IMR-90 (cell line): ENCODE results near the gene DEFB125. TPM values are rescaled to one million over a fixed set of nuclear protein-coding genes. Genes with fewer than 3 reads are reported as not detected.

Experiments
- ATAC-seq: fragments of 200-7000 bp; cut with Tn5 transposase; 2 replicates; pipeline ENCODE4 v1.9.1; 2020; ENCODE audit warnings: low read depth, mild to moderate bottlenecking, moderate library complexity
- BruUV-seq: library from RNA; stranded (reverse); fragments of 400-500 nt; replicated peaks from 2 replicates; lab custom pipeline; 2021; lab: Mats Ljungman, UMichigan
- CTCF ChIA-PET: fragments of 300-600 bp; formaldehyde crosslinking; extraction: SDS; loops from one replicate; lab custom pipeline; 2021; ENCODE audit warnings: antibody characterized with exemption; lab: Yijun Ruan, JAX
- POLR2A ChIA-PET: fragments of 300-600 bp; sonication (Branson Sonifier 250); formaldehyde crosslinking; loops from one replicate; lab custom pipeline; 2022; ENCODE audit warnings: antibody characterized with exemption; ENCODE audit not compliant: unreplicated experiment; lab: Charles Lee
- DNase-seq: peaks from one replicate; pipeline ENCODE4 v3.0.0; 2013
- H2AFZ ChIP-seq: replicated peaks from 2 replicates; pipeline ENCODE3; 2013; ENCODE audit warnings: low read length, mild to moderate bottlenecking; ENCODE audit not compliant: poor library complexity
- H2AK5ac ChIP-seq: 2 replicates; pipeline ENCODE4 v1.6.1; 2013; ENCODE audit warnings: low read depth, low read length, inconsistent platforms
- H2AK9ac ChIP-seq: replicated peaks from 2 replicates; pipeline ENCODE3; 2013; ENCODE audit warnings: mild to moderate bottlenecking, low read depth, low read length, moderate library complexity; ENCODE audit not compliant: poor library complexity
- H2BK120ac ChIP-seq: 2 replicates; pipeline ENCODE4 v1.6.1; 2013; ENCODE audit warnings: low read depth, low read length, inconsistent platforms
- H2BK15ac ChIP-seq: 3 replicates; pipeline ENCODE4 v1.6.1; 2013; ENCODE audit warnings: low read depth, low read length, inconsistent platforms
- H2BK20ac ChIP-seq: 2 replicates; pipeline ENCODE4 v1.6.1; 2013; ENCODE audit warnings: low read depth, mild to moderate bottlenecking, inconsistent platforms, low read length, moderate library complexity
- H2BK5ac ChIP-seq: 2 replicates; pipeline ENCODE4 v1.6.1; 2013; ENCODE audit warnings: mild to moderate bottlenecking, low read depth, low read length, inconsistent platforms; ENCODE audit not compliant: poor library complexity, severe bottlenecking
- H3K14ac ChIP-seq: replicated peaks from 2 replicates; pipeline ENCODE4 v1.6.1; 2013; ENCODE audit warnings: low read depth, low read length, inconsistent platforms
- H3K18ac ChIP-seq: 2 replicates; pipeline ENCODE4 v1.6.1; 2013; ENCODE audit warnings: low read depth, low read length, control low read depth
- H3K23ac ChIP-seq: 2 replicates; pipeline ENCODE4 v1.6.1; 2013; ENCODE audit warnings: low read depth, low read length, inconsistent platforms
- H3K27ac ChIP-seq: 2 replicates; pipeline ENCODE4 v1.5.1; 2013; ENCODE audit warnings: mild to moderate bottlenecking, control low read depth, low read length; ENCODE audit not compliant: insufficient read depth
- H3K27me3 ChIP-seq: 2 replicates; pipeline ENCODE4 v1.6.1; 2013; ENCODE audit warnings: low read length; ENCODE audit not compliant: control insufficient read depth, insufficient read depth
- H3K36me3 ChIP-seq: 2 replicates; pipeline ENCODE4 v1.6.1; 2013; ENCODE audit warnings: low read length, mixed read lengths; ENCODE audit not compliant: control insufficient read depth, insufficient read depth
- H3K4ac ChIP-seq: 2 replicates; pipeline ENCODE4 v1.6.1; 2013; ENCODE audit warnings: low read depth, low read length, inconsistent platforms
- H3K4me1 ChIP-seq: 2 replicates; pipeline ENCODE4 v1.6.1; 2013; ENCODE audit warnings: low read length, mixed read lengths; ENCODE audit not compliant: control insufficient read depth, insufficient read depth
- H3K4me2 ChIP-seq: 2 replicates; pipeline ENCODE4 v1.6.1; 2013; ENCODE audit warnings: low read depth, mild to moderate bottlenecking, control low read depth, low read length, moderate library complexity
- H3K4me3 ChIP-seq: 2 replicates; pipeline ENCODE4 v1.5.1; 2013; ENCODE audit warnings: low read depth, mild to moderate bottlenecking, control low read depth, low read length, moderate library complexity; ENCODE audit not compliant: insufficient read depth
- H3K56ac ChIP-seq: 2 replicates; pipeline ENCODE4 v1.6.1; 2013; ENCODE audit warnings: low read length, inconsistent platforms; ENCODE audit not compliant: insufficient read depth; ENCODE audit errors: extremely low read depth
- H3K79me1 ChIP-seq, 2 experiments: 2 replicates each; pipeline ENCODE4 v1.6.1; 2013; ENCODE audit warnings: low read length in 2 of 2, inconsistent platforms in 1 of 2, low read depth in 1 of 2
- H3K9ac ChIP-seq: 2 replicates; pipeline ENCODE4 v1.6.1; 2013; ENCODE audit warnings: low read depth, low read length, control low read depth
- H3K9me1 ChIP-seq: 2 replicates; pipeline ENCODE4 v1.6.1; 2013; ENCODE audit warnings: low read length, inconsistent platforms; ENCODE audit not compliant: insufficient read depth
- H3K9me3 ChIP-seq: 2 replicates; pipeline ENCODE4 v1.6.1; 2013; ENCODE audit warnings: low read length; ENCODE audit not compliant: control insufficient read depth, insufficient read depth
- H4K20me1 ChIP-seq: 2 replicates; pipeline ENCODE4 v1.6.1; 2013; ENCODE audit warnings: low read length, inconsistent platforms; ENCODE audit not compliant: insufficient read depth
- H4K5ac ChIP-seq: 2 replicates; pipeline ENCODE4 v1.6.1; 2013; ENCODE audit warnings: mild to moderate bottlenecking, low read depth, low read length, control low read depth
- H4K8ac ChIP-seq, 2 experiments: 2 replicates each; pipeline ENCODE4 v1.6.1; 2013; ENCODE audit warnings: low read depth in 2 of 2, low read length in 2 of 2, control low read depth in 1 of 2, inconsistent platforms in 1 of 2
- H4K91ac ChIP-seq: 2 replicates; pipeline ENCODE4 v1.6.1; 2013; ENCODE audit warnings: low read depth, low read length, inconsistent platforms; ENCODE audit not compliant: insufficient read depth
- CEBPB ChIP-seq: IDR thresholded peaks from 2 replicates; pipeline ENCODE4 v1.6.1; 2012; ENCODE audit warnings: low read depth, low read length, improper control_type of control experiment
- CHD1 ChIP-seq: IDR thresholded peaks from 2 replicates; pipeline ENCODE4 v1.6.1; 2012; ENCODE audit warnings: low read depth, low read length, improper control_type of control experiment
- POLR2A ChIP-seq: IDR thresholded peaks from 2 replicates; pipeline ENCODE4 v1.6.1; 2012; ENCODE audit warnings: mild to moderate bottlenecking, low read depth, low read length
- SMC3 ChIP-seq: fragments of 150-350 bp; IDR thresholded peaks from 2 replicates; pipeline ENCODE4 v1.6.1; 2016; ENCODE audit warnings: low read depth, mild to moderate bottlenecking, antibody characterized with exemption, low read length, moderate library complexity
- dilution Hi-C: fragments of 300-500 bp; cut with HindIII; formaldehyde crosslinking; loops from one replicate; pipeline ENCODE4 v1.14.3; 2018; ENCODE audit warnings: low sequenced_read_pairs; ENCODE audit not compliant: unreplicated experiment
- in situ Hi-C: fragments of 300-500 bp; cut with MboI; formaldehyde crosslinking; loops from 3 replicates; pipeline ENCODE4 v1.14.3; 2019; ENCODE audit warnings: low sequenced_read_pairs, inconsistent platforms, mixed read lengths
- intact Hi-C: fragments of 100-400 bp; cut with micrococcal nuclease; formaldehyde crosslinking; loops from 2 replicates; pipeline ENCODE4 v1.10.0; 2022
- polyA plus RNA-seq, 3 experiments: library from polyadenylated mRNA; depleted of rRNA; stranded (reverse); fragments of >200 nt; gene quantifications; 2 replicates each; pipeline ENCODE4 v1.2.3, GENCODE V29; 2012; ENCODE audit warnings: low replicate concordance in 1 of 3
- total RNA-seq: library from RNA; depleted of rRNA; stranded (reverse); fragments of >200 nt; gene quantifications from 2 replicates; pipeline ENCODE4 v1.2.3, GENCODE V29; 2012

Gene DEFB125
- total and polyA plus RNA-seq, 2 of the 4 experiments (the other 2 are of a cell fraction) = not detected

DNA sequence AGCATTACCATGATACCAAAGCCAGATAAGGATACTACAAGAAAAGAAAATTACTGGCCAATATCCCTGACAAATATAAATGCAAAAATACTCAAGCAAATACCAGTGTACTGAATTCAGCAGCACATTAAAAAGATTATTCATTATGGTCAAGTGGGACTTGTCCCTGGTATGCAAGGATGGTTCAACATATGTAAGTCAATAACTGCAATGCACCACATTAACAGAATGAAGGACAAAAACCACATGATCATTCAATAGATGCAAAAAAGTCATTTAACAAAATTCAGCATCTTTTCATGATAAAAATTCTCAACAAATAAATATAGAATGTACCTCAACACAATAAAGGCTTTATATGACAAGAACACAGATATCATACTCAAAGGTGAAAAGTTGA lies 9.1 kb upstream of the DEFB125 start:
- Histone ChIP-seq H3K4me3 (no peak overlapping the region), H4K20me1 (no peaks in the 10 kb centered on the region), H2BK120ac (no peak overlapping the region), H2AK5ac (no peak overlapping the region), H4K8ac (no peak overlapping the region), H3K14ac (no peak overlapping the region), H2AK9ac (no peak overlapping the region), H3K79me1 (no peaks in the 10 kb centered on the region), H3K4me1 (no peaks in the 10 kb centered on the region), H2BK20ac (no peak overlapping the region), H2BK15ac (no peak overlapping the region), H3K56ac (no peak overlapping the region), H3K27ac (no peak overlapping the region), H3K36me3 (no peaks in the 10 kb centered on the region), H4K91ac (no peak overlapping the region), H3K18ac (no peak overlapping the region), H3K9ac (no peak overlapping the region), H3K27me3 (no peaks in the 10 kb centered on the region), H3K4me2 (no peak overlapping the region), H2BK5ac (no peak overlapping the region), H2AFZ (no peak overlapping the region), H3K4ac (no peak overlapping the region), H3K23ac (no peak overlapping the region), H4K5ac (no peak overlapping the region), H3K9me1 (no peaks in the 10 kb centered on the region), H3K9me3 (no peaks in the 10 kb centered on the region)
- in situ Hi-C loops = no loop called here
- intact Hi-C loops = no loop called here
- CTCF ChIA-PET = no interaction called here
- POLR2A ChIA-PET = no interaction called here
- BruUV-seq = no TSS peak
- DNase-seq (no peak), ATAC-seq (no peak)
- TF ChIP-seq CEBPB (no peak), CHD1 (no peak), SMC3 (no peak), POLR2A (no peak)
- dilution Hi-C loops = no loop called here
